ENCODE data around the gene NBL1. TPM values are rescaled to one million over a fixed set of nuclear protein-coding genes. Genes with fewer than 3 reads are reported as not detected.

Gene NBL1
- total and polyA plus RNA-seq, 8 donors, result 63.2 to 257 (median 101) TPM

- Histone ChIP-seq H3K4me3 (no peak overlapping the region), H3K4me1 (peaks cover 4 to 10% (median 7%) of the 10 kb centered on the region in 4 donors), H3K27ac (no peak overlapping the region), H3K9me3 (no peaks in the 10 kb centered on the region), H3K27me3 (no peaks in the 10 kb centered on the region), H3K36me3 (peaks cover 3 to 36% (median 25%) of the 10 kb centered on the region in 4 donors)
- WGBS, 5 donors, result 83 to 91% (median 88%) methylated on average over 3 to 4 of the region's 4 CpGs
- intact Hi-C loops (cut with DNase I; ENCODE audit: low total_unique reads), result no loop called here
- no peak for TF ChIP-seq POLR2AphosphoS5 (IDR thresholded peaks at IDR 0.05)
- TF ChIP-seq CTCF (IDR thresholded peaks at IDR 0.05), result no peak
- no peak for TF ChIP-seq EP300 (IDR thresholded peaks at IDR 0.05)
- no peak for TF ChIP-seq POLR2A (IDR thresholded peaks at IDR 0.05)
- no peak for DNase-seq
Observed at GRCh38 chr1:19706136-19706535, 62.0 kb downstream of the NBL1 start.

Other genes with a start within 250 kb of the NBL1 start
- gene CAPZB, start 158.8 kb upstream of the NBL1 start, total RNA-seq, result 100 to 1,000 TPM in 3 of 5 donors, 10 to 100 TPM in 2; 84.9 to 246 (median 112) TPM
- 100 to 1,000 TPM; 188 to 345 (median 256) TPM for gene CAPZB, start 158.8 kb upstream of the NBL1 start, polyA plus RNA-seq
- not detected for gene HTR6, start 20.6 kb downstream of the NBL1 start, total RNA-seq
- not detected for gene HTR6, start 20.6 kb downstream of the NBL1 start, polyA plus RNA-seq
- 100 to 1,000 TPM in 2 of 5 donors, 10 to 100 TPM in 2, 1 to 10 TPM in 1; 5.3 to 326 (median 35.2) TPM for gene TMCO4, start 155.6 kb downstream of the NBL1 start, total RNA-seq
- 10 to 100 TPM; 16.7 to 27.4 (median 20.9) TPM for gene TMCO4, start 155.6 kb downstream of the NBL1 start, polyA plus RNA-seq
- 100 to 1,000 TPM in 1 of 5 donors, not detected in 4; 117 TPM for gene RNF186, start 171.0 kb downstream of the NBL1 start, total RNA-seq
- under 1 TPM in 1 of 3 donors, not detected in 2; 0.62 TPM for gene RNF186, start 171.0 kb downstream of the NBL1 start, polyA plus RNA-seq
- 10 to 100 TPM in 1 of 5 donors, 1 to 10 TPM in 4; 1.2 to 13.2 (median 7.1) TPM for gene OTUD3, start 238.1 kb downstream of the NBL1 start, total RNA-seq
- gene OTUD3, start 238.1 kb downstream of the NBL1 start, polyA plus RNA-seq, result 1 to 10 TPM in 2 of 3 donors, under 1 TPM in 1; 0.93 to 1.9 (median 1.1) TPM